ENCODE data around the gene ATP10B.

ATP10B gene

GRCh38 chr5:160641405-160641804, 210.6 kb downstream of the ATP10B start:
- H3K9ac ChIP-seq (ENCODE audit: low read length), result no peak overlapping the region

GRCh38 chr5:160640406-160640805, 211.6 kb downstream of the ATP10B start:
- no peak overlapping the region for H3K27ac ChIP-seq (ENCODE audit: low read depth, low read length, poor library complexity, severe bottlenecking)
- no peaks in the 10 kb centered on the region for H3K79me2 ChIP-seq (ENCODE audit: insufficient read depth, low read length)
- no peaks in the 10 kb centered on the region for H3K4me1 ChIP-seq (ENCODE audit: insufficient read depth, low read length, severe bottlenecking)
- no peaks in the 10 kb centered on the region for H3K36me3 ChIP-seq (ENCODE audit: insufficient read depth, low read length)
- no peak overlapping the region for H3K4me2 ChIP-seq (ENCODE audit: low read length)
- H3K4me3 ChIP-seq (ENCODE audit: low read depth, low read length, poor library complexity, severe bottlenecking), result no peak overlapping the region
- no peaks in the 10 kb centered on the region for H4K20me1 ChIP-seq (ENCODE audit: insufficient read depth, low read length)
- no peaks in the 10 kb centered on the region for H3K27me3 ChIP-seq (ENCODE audit: insufficient read depth, low read length)
- no peak overlapping the region for H2AFZ ChIP-seq (ENCODE audit: low read length)
- no peaks in the 10 kb centered on the region for H3K9me3 ChIP-seq (ENCODE audit: low read length)
- TF ChIP-seq, protein P1, sequence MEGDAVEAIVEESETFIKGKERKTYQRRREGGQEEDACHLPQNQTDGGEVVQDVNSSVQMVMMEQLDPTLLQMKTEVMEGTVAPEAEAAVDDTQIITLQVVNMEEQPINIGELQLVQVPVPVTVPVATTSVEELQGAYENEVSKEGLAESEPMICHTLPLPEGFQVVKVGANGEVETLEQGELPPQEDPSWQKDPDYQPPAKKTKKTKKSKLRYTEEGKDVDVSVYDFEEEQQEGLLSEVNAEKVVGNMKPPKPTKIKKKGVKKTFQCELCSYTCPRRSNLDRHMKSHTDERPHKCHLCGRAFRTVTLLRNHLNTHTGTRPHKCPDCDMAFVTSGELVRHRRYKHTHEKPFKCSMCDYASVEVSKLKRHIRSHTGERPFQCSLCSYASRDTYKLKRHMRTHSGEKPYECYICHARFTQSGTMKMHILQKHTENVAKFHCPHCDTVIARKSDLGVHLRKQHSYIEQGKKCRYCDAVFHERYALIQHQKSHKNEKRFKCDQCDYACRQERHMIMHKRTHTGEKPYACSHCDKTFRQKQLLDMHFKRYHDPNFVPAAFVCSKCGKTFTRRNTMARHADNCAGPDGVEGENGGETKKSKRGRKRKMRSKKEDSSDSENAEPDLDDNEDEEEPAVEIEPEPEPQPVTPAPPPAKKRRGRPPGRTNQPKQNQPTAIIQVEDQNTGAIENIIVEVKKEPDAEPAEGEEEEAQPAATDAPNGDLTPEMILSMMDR (IDR thresholded peaks at IDR 0.05; ENCODE audit: low read length), result no peak
- no peak for TF ChIP-seq EZH2 (IDR thresholded peaks at IDR 0.05; ENCODE audit: borderline replicate concordance, low read length)
- H3K9ac ChIP-seq (ENCODE audit: low read length), result no peak overlapping the region
- H3F3A ChIP-seq (ENCODE audit: insufficient read depth, low read length), result no peaks in the 10 kb centered on the region
- H3K9me2 ChIP-seq (ENCODE audit: low read depth, low read length), result no peaks in the 10 kb centered on the region

More at GRCh38 chr5:160641405-160641804, 210.6 kb downstream of the ATP10B start:
- no peak overlapping the region for H3K4me2 ChIP-seq (ENCODE audit: low read length)
- H2AFZ ChIP-seq (ENCODE audit: low read length), result no peak overlapping the region
- H3K27ac ChIP-seq (ENCODE audit: low read depth, low read length, poor library complexity, severe bottlenecking), result no peak overlapping the region
- no peaks in the 10 kb centered on the region for H3K79me2 ChIP-seq (ENCODE audit: insufficient read depth, low read length)
- no peak for TF ChIP-seq EZH2 (IDR thresholded peaks at IDR 0.05; ENCODE audit: borderline replicate concordance, low read length)
- TF ChIP-seq, protein P1 (IDR thresholded peaks at IDR 0.05; ENCODE audit: low read length), result no peak
- no peaks in the 10 kb centered on the region for H3K4me1 ChIP-seq (ENCODE audit: insufficient read depth, low read length, severe bottlenecking)
- H3K36me3 ChIP-seq (ENCODE audit: insufficient read depth, low read length), result no peaks in the 10 kb centered on the region
- no peaks in the 10 kb centered on the region for H4K20me1 ChIP-seq (ENCODE audit: insufficient read depth, low read length)
- no peak overlapping the region for H3K4me3 ChIP-seq (ENCODE audit: low read depth, low read length, poor library complexity, severe bottlenecking)
- no peaks in the 10 kb centered on the region for H3K9me3 ChIP-seq (ENCODE audit: low read length)
- H3K27me3 ChIP-seq (ENCODE audit: insufficient read depth, low read length), result no peaks in the 10 kb centered on the region
- H3F3A ChIP-seq (ENCODE audit: insufficient read depth, low read length), result no peaks in the 10 kb centered on the region
- H3K9me2 ChIP-seq (ENCODE audit: low read depth, low read length), result no peaks in the 10 kb centered on the region

GRCh38 chr5:160638161-160638742, 213.8 kb downstream of the ATP10B start:
- no peaks in the 10 kb centered on the region for H3K4me1 ChIP-seq (ENCODE audit: insufficient read depth, low read length, severe bottlenecking)
- H3K36me3 ChIP-seq (ENCODE audit: insufficient read depth, low read length), result no peaks in the 10 kb centered on the region
- no peak overlapping the region for H3K4me3 ChIP-seq (ENCODE audit: low read depth, low read length, poor library complexity, severe bottlenecking)
- H2AFZ ChIP-seq (ENCODE audit: low read length), result no peak overlapping the region
- no peak overlapping the region for H3K9ac ChIP-seq (ENCODE audit: low read length)
- TF ChIP-seq EZH2 (IDR thresholded peaks at IDR 0.05; ENCODE audit: borderline replicate concordance, low read length), result no peak
- TF ChIP-seq, protein P1 (IDR thresholded peaks at IDR 0.05; ENCODE audit: low read length), result no peak
- no peaks in the 10 kb centered on the region for H4K20me1 ChIP-seq (ENCODE audit: insufficient read depth, low read length)
- no peaks in the 10 kb centered on the region for H3K27me3 ChIP-seq (ENCODE audit: insufficient read depth, low read length)
- no peaks in the 10 kb centered on the region for H3K9me2 ChIP-seq (ENCODE audit: low read depth, low read length)
- H3K4me2 ChIP-seq (ENCODE audit: low read length), result no peak overlapping the region
- no peaks in the 10 kb centered on the region for H3K79me2 ChIP-seq (ENCODE audit: insufficient read depth, low read length)
- no peaks in the 10 kb centered on the region for H3K9me3 ChIP-seq (ENCODE audit: low read length)
- H3F3A ChIP-seq (ENCODE audit: insufficient read depth, low read length), result no peaks in the 10 kb centered on the region
- H3K27ac ChIP-seq (ENCODE audit: low read depth, low read length, poor library complexity, severe bottlenecking), result no peak overlapping the region
